ENCODE data around the gene KCNIP1. TPM values are rescaled to one million over a fixed set of nuclear protein-coding genes. Genes with fewer than 3 reads are reported as not detected.

The KCNIP1 gene
- polyA plus RNA-seq, 1 of the 3 experiments (the other 2 are of a cell fraction) = 1.3 TPM

DNA sequence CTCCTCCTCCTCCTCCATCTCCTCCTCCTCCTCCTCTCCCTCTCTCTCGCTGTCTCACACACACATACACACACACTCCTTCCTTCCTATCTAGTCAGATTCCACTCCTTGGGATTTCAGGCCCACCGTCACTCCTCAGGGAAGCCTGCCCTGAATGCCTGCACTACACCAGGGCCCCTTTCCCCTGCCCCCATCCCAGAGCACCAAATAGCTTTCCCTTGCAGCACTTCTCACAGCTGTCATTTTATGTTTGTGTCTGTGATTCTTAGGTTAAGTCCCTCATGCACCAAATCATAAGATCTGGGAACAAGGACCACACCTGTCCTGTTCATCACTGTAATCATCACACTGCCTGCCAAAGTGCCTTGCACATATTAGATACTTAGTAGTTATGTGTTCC is 193.2 kb downstream of the KCNIP1 start (continued):
- TF ChIP-seq POLR2AphosphoS5 (IDR thresholded peaks at IDR 0.05; ENCODE audit: low read depth, low read length) = no peak

DNA sequence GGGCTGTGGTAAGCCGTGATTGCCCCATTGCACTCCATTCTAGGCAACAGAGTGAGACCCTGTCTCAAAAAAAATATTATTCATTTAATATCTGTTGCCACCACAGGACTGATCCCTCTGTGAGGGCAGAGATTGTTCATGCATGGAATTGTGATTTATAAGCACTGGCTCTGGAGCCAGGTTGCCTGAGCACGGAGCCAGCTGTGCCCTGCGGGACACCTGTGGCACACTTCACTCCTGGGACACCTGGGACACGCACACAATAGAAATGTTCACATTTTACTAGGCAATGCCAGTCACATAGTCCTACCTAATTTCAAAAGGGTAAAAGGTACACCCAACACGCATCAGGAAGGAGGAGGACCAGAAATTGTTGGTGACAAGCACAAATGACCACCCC is 196.7 kb downstream of the KCNIP1 start:
- no peaks in the 10 kb centered on the region for H4K20me1 ChIP-seq (ENCODE audit: insufficient read depth)
- no peak for TF ChIP-seq JUND (IDR thresholded peaks at IDR 0.05)
- TF ChIP-seq TAF1 (IDR thresholded peaks at IDR 0.05; ENCODE audit: borderline replicate concordance, low read depth, low read length) = no peak
- no peak for TF ChIP-seq GATA2 (CRISPR knock-in tag; IDR thresholded peaks at IDR 0.05)
- TF ChIP-seq EP300 (IDR thresholded peaks at IDR 0.05; ENCODE audit: borderline replicate concordance in 1 of 2, low read depth in 1 of 2, low read length in 1 of 2) = no peak
- TF ChIP-seq RFX5 (IDR thresholded peaks at IDR 0.05; ENCODE audit: low read length) = no peak
- no peak for TF ChIP-seq TEAD4 (IDR thresholded peaks at IDR 0.05; ENCODE audit: borderline replicate concordance, insufficient read depth)
- TF ChIP-seq ELF1 (IDR thresholded peaks at IDR 0.05) = no peak
- no peak for TF ChIP-seq NFIC (IDR thresholded peaks at IDR 0.05; ENCODE audit: borderline replicate concordance)
- no peak for TF ChIP-seq TCF12 (IDR thresholded peaks at IDR 0.05)
- TF ChIP-seq, protein P1, sequence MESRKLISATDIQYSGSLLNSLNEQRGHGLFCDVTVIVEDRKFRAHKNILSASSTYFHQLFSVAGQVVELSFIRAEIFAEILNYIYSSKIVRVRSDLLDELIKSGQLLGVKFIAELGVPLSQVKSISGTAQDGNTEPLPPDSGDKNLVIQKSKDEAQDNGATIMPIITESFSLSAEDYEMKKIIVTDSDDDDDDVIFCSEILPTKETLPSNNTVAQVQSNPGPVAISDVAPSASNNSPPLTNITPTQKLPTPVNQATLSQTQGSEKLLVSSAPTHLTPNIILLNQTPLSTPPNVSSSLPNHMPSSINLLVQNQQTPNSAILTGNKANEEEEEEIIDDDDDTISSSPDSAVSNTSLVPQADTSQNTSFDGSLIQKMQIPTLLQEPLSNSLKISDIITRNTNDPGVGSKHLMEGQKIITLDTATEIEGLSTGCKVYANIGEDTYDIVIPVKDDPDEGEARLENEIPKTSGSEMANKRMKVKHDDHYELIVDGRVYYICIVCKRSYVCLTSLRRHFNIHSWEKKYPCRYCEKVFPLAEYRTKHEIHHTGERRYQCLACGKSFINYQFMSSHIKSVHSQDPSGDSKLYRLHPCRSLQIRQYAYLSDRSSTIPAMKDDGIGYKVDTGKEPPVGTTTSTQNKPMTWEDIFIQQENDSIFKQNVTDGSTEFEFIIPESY (IDR thresholded peaks at IDR 0.05; ENCODE audit: borderline replicate concordance, low read depth) = no peak
- TF ChIP-seq, protein P2, sequence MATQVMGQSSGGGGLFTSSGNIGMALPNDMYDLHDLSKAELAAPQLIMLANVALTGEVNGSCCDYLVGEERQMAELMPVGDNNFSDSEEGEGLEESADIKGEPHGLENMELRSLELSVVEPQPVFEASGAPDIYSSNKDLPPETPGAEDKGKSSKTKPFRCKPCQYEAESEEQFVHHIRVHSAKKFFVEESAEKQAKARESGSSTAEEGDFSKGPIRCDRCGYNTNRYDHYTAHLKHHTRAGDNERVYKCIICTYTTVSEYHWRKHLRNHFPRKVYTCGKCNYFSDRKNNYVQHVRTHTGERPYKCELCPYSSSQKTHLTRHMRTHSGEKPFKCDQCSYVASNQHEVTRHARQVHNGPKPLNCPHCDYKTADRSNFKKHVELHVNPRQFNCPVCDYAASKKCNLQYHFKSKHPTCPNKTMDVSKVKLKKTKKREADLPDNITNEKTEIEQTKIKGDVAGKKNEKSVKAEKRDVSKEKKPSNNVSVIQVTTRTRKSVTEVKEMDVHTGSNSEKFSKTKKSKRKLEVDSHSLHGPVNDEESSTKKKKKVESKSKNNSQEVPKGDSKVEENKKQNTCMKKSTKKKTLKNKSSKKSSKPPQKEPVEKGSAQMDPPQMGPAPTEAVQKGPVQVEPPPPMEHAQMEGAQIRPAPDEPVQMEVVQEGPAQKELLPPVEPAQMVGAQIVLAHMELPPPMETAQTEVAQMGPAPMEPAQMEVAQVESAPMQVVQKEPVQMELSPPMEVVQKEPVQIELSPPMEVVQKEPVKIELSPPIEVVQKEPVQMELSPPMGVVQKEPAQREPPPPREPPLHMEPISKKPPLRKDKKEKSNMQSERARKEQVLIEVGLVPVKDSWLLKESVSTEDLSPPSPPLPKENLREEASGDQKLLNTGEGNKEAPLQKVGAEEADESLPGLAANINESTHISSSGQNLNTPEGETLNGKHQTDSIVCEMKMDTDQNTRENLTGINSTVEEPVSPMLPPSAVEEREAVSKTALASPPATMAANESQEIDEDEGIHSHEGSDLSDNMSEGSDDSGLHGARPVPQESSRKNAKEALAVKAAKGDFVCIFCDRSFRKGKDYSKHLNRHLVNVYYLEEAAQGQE (IDR thresholded peaks at IDR 0.05; ENCODE audit: low read depth, low read length) = no peak
- no peak for TF ChIP-seq RCOR1 (IDR thresholded peaks at IDR 0.05; ENCODE audit: low read length)
- TF ChIP-seq YY1 (IDR thresholded peaks at IDR 0.05; ENCODE audit: low read depth) = no peak
- no peaks in the 10 kb centered on the region for H3K4me1 ChIP-seq (ENCODE audit: control insufficient read depth in 1 of 2, insufficient read depth in 2 of 2, low read depth in 1 of 2, low read length in 1 of 2)
- 6% methylated on average over 3 of the region's 5 CpGs for WGBS (ENCODE audit: low lambda C conversion rate)
- no peaks in the 10 kb centered on the region for H3K79me2 ChIP-seq (ENCODE audit: insufficient read depth)
- POLR2A ChIA-PET = interaction anchor here (0.7 kb wide), 1 partner anchor 38 kb away, joined by 4 read pairs; no protein-coding TSS in a partner anchor
- H3K27ac ChIP-seq (ENCODE audit: low read depth in 2 of 2, low read length in 1 of 2) = no peak overlapping the region
- no peaks in the 10 kb centered on the region; the same call in 1 of the 2 replicates for H3K27me3 ChIP-seq (ENCODE audit: insufficient read depth)
- no peak overlapping the region for H3K4me3 ChIP-seq (ENCODE audit: low read depth in 2 of 2, low read length in 1 of 2)
- no peaks in the 10 kb centered on the region for H3K36me3 ChIP-seq (replicated peaks in 1 of 2; ENCODE audit: control insufficient read depth in 1 of 2, insufficient read depth in 2 of 2, low read length in 1 of 2)
- H3K9me3 ChIP-seq = no peaks in the 10 kb centered on the region
- H3K9me2 ChIP-seq = no peaks in the 10 kb centered on the region
- no peaks in the 10 kb centered on the region for H3F3A ChIP-seq (replicated peaks; ENCODE audit: insufficient read depth)
- H3K4me2 ChIP-seq = no peak overlapping the region
- no peak for DNase-seq
- H3K9ac ChIP-seq = no peak overlapping the region
- CTCF ChIA-PET = interaction anchor here (1.0 to 1.2 kb wide), 2 partner anchors 62 to 280 kb away, joined by 3 to 4 read pairs; no protein-coding TSS in a partner anchor
- H2AFZ ChIP-seq (ENCODE audit: low read depth) = no peak overlapping the region

Data from SK-N-SH (cell line).